Measurements from ENCODE around the gene HAT1.
"Not testable (repeated sequence)": the region's sequence is repeated elsewhere in the genome, so short reads cannot be mapped to it uniquely, and the experiment has no call there.

The HAT1 gene

GRCh38 chr2:171923206-171923605 lies 945 bp downstream of the HAT1 start:
- DNase-seq: no peak

- no peak for DNase-seq
Observed at GRCh38 chr2:171924170-171924942, 2.1 kb downstream of the HAT1 start.

- DNase-seq: no peak
Observed at GRCh38 chr2:171930385-171930784, 8.1 kb downstream of the HAT1 start.

GRCh38 chr2:171939058-171939742 lies 16.9 kb downstream of the HAT1 start:
- DNase-seq: no peak

- no peak for DNase-seq
Observed at GRCh38 chr2:171939743-171940071, 17.4 kb downstream of the HAT1 start.

GRCh38 chr2:171941316-171941699 lies 19.0 kb downstream of the HAT1 start:
- no peak for DNase-seq

GRCh38 chr2:171943869-171944268 lies 21.6 kb downstream of the HAT1 start:
- DNase-seq: no peak

GRCh38 chr2:171952276-171952675 lies 30.0 kb downstream of the HAT1 start:
- DNase-seq: no peak

GRCh38 chr2:171952748-171953147 lies 30.5 kb downstream of the HAT1 start:
- DNase-seq: no peak

GRCh38 chr2:171956135-171956825 lies 34.0 kb downstream of the HAT1 start:
- DNase-seq: no peak

- no peak for DNase-seq
Observed at GRCh38 chr2:171957061-171957460, 34.8 kb downstream of the HAT1 start.

- DNase-seq: no peak
Observed at GRCh38 chr2:171958475-171958874, 36.2 kb downstream of the HAT1 start.

GRCh38 chr2:171959998-171960397 lies 37.7 kb downstream of the HAT1 start:
- DNase-seq: no peak

- DNase-seq: no peak
Observed at GRCh38 chr2:171960570-171960969, 38.3 kb downstream of the HAT1 start.

- DNase-seq: no peak
Observed at GRCh38 chr2:171963198-171963597, 40.9 kb downstream of the HAT1 start.

- no peak for DNase-seq
Observed at GRCh38 chr2:171964308-171964707, 42.0 kb downstream of the HAT1 start.

GRCh38 chr2:171965238-171965637 lies 43.0 kb downstream of the HAT1 start:
- no peak for DNase-seq

- DNase-seq: no peak
Observed at GRCh38 chr2:171965661-171966060, 43.4 kb downstream of the HAT1 start.

GRCh38 chr2:171966235-171966634 lies 44.0 kb downstream of the HAT1 start:
- DNase-seq: no peak

- no peak for DNase-seq
Observed at GRCh38 chr2:171966688-171967087, 44.4 kb downstream of the HAT1 start.

GRCh38 chr2:171968509-171968908 lies 46.2 kb downstream of the HAT1 start:
- no peak for DNase-seq

- no peak for DNase-seq
Observed at GRCh38 chr2:171972329-171972982, 50.2 kb downstream of the HAT1 start.

GRCh38 chr2:171979103-171979502 lies 56.8 kb downstream of the HAT1 start:
- DNase-seq: no peak

- DNase-seq: not testable (repeated sequence)
Observed at GRCh38 chr2:171983924-171984323, 61.7 kb downstream of the HAT1 start.

All from DMS 273 treated with DMSO at 0.1 percent for 48 hours (cell line).